ENCODE data around the gene GOSR1.
"Not testable (repeated sequence)": the region's sequence is repeated elsewhere in the genome, so short reads cannot be mapped to it uniquely, and the experiment has no call there.

DNA sequence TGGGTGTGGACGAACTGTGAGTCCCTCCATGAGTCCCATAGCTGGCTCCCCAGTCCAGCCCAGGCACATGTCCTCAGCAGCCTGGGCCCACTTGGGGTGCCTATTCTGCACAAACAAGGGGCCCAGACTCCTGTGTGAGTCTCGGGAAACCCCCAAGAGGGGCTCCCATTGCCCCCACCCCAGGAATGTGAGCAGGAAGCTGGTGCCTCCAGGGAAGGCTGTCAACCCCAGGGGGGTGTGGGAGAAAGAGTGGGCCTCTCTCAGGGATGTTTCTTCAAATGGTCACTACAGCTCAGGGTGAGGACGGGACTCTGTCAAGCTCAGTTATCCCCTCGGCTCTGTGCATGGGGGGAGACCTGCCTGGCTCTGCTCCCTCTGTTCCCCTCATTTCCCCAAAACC lies 88.9 kb downstream of the GOSR1 start:
- not testable (repeated sequence) for TF ChIP-seq ZNF629 (tag by site-specific recombination; IDR thresholded peaks at IDR 0.05); ZBTB7A (tag by site-specific recombination; IDR thresholded peaks at IDR 0.05; ENCODE audit: low read depth); ZNF24 (tag by site-specific recombination; IDR thresholded peaks at IDR 0.05); TCF7L2 (IDR thresholded peaks at IDR 0.05; ENCODE audit: borderline replicate concordance, low read depth, low read length); ZSCAN16 (tag by site-specific recombination; IDR thresholded peaks at IDR 0.05); GFI1B (tag by site-specific recombination; IDR thresholded peaks at IDR 0.05); ZNF302 (tag by site-specific recombination; IDR thresholded peaks at IDR 0.05; ENCODE audit: low read depth)
- TF ChIP-seq, protein P1, sequence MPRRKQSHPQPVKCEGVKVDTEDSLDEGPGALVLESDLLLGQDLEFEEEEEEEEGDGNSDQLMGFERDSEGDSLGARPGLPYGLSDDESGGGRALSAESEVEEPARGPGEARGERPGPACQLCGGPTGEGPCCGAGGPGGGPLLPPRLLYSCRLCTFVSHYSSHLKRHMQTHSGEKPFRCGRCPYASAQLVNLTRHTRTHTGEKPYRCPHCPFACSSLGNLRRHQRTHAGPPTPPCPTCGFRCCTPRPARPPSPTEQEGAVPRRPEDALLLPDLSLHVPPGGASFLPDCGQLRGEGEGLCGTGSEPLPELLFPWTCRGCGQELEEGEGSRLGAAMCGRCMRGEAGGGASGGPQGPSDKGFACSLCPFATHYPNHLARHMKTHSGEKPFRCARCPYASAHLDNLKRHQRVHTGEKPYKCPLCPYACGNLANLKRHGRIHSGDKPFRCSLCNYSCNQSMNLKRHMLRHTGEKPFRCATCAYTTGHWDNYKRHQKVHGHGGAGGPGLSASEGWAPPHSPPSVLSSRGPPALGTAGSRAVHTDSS (tag by site-specific recombination; IDR thresholded peaks at IDR 0.05), result not testable (repeated sequence)
- TF ChIP-seq, protein P2, sequence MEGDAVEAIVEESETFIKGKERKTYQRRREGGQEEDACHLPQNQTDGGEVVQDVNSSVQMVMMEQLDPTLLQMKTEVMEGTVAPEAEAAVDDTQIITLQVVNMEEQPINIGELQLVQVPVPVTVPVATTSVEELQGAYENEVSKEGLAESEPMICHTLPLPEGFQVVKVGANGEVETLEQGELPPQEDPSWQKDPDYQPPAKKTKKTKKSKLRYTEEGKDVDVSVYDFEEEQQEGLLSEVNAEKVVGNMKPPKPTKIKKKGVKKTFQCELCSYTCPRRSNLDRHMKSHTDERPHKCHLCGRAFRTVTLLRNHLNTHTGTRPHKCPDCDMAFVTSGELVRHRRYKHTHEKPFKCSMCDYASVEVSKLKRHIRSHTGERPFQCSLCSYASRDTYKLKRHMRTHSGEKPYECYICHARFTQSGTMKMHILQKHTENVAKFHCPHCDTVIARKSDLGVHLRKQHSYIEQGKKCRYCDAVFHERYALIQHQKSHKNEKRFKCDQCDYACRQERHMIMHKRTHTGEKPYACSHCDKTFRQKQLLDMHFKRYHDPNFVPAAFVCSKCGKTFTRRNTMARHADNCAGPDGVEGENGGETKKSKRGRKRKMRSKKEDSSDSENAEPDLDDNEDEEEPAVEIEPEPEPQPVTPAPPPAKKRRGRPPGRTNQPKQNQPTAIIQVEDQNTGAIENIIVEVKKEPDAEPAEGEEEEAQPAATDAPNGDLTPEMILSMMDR (tag by site-specific recombination; IDR thresholded peaks at IDR 0.05), result not testable (repeated sequence)
- TF ChIP-seq, protein P3, sequence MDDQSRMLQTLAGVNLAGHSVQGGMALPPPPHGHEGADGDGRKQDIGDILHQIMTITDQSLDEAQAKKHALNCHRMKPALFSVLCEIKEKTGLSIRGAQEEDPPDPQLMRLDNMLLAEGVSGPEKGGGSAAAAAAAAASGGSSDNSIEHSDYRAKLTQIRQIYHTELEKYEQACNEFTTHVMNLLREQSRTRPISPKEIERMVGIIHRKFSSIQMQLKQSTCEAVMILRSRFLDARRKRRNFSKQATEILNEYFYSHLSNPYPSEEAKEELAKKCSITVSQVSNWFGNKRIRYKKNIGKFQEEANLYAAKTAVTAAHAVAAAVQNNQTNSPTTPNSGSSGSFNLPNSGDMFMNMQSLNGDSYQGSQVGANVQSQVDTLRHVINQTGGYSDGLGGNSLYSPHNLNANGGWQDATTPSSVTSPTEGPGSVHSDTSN (CRISPR knock-in tag; IDR thresholded peaks at IDR 0.05), result not testable (repeated sequence)
- TF ChIP-seq, protein P4, sequence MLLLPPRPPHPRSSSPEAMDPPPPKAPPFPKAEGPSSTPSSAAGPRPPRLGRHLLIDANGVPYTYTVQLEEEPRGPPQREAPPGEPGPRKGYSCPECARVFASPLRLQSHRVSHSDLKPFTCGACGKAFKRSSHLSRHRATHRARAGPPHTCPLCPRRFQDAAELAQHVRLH (tag by site-specific recombination; IDR thresholded peaks at IDR 0.05), result not testable (repeated sequence)
- TF ChIP-seq, protein P5, sequence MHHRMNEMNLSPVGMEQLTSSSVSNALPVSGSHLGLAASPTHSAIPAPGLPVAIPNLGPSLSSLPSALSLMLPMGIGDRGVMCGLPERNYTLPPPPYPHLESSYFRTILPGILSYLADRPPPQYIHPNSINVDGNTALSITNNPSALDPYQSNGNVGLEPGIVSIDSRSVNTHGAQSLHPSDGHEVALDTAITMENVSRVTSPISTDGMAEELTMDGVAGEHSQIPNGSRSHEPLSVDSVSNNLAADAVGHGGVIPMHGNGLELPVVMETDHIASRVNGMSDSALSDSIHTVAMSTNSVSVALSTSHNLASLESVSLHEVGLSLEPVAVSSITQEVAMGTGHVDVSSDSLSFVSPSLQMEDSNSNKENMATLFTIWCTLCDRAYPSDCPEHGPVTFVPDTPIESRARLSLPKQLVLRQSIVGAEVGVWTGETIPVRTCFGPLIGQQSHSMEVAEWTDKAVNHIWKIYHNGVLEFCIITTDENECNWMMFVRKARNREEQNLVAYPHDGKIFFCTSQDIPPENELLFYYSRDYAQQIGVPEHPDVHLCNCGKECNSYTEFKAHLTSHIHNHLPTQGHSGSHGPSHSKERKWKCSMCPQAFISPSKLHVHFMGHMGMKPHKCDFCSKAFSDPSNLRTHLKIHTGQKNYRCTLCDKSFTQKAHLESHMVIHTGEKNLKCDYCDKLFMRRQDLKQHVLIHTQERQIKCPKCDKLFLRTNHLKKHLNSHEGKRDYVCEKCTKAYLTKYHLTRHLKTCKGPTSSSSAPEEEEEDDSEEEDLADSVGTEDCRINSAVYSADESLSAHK (tag by site-specific recombination; IDR thresholded peaks at IDR 0.05), result not testable (repeated sequence)

Measured in HEK293 (cell line).